Measurements from ENCODE around the gene HOMEZ. TPM values are rescaled to one million over a fixed set of nuclear protein-coding genes. Genes with fewer than 3 reads are reported as not detected.

HOMEZ gene
- total and polyA plus RNA-seq, 2 of the 8 experiments (the other 6 are each of a cell fraction or from before 2014, with no cell fraction given), result 9.1 to 15.9 TPM

DNA sequence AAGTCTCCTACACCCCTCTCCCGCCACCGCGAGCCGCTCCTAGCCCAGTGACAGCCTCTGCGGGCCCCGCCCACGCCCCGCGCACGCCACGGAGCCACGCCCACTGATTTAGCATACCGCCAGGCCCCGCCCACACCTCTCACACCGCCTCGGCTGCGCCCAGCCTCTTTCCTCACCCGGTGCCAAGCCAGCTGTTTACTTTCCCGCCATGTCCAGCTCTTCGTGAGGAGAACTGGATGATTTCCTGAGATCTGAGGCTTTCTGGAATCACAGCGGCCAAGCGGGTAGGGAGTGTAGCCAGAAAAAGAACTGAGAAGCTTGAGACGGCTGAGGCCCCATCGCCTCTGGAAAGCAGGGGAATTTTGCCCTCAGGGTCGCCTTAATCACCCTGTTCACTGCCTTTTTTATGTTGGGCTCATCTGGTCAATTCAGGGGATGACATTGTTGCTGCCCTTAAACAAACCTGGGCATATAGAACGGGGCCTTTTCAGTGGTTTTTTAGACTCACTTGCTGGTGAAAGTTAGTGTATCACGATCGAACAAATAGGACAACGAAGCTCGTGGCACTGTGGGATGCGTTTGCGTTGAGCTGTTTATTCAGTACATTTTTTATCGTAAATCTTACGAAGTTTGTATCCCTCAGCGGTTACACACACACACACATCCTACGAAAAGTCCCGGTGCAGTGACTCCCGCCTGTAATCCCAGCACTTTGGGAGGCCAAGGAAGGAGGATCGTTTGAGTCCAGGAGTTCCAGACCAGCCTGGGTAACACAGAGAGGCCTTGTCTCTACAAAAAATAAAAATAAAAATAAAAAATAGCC lies 47.9 kb downstream of the HOMEZ start, which contains the start of gene RNF212B:
Gene RNF212B, plus strand, starts transcription at position 165 of the 823 bp plus-strand sequence. CDS start 2,410 bp downstream, outside the sequence.
- no peak within 1 kb of the TSS for H3K27ac ChIP-seq (ENCODE audit: low read depth, low read length)
- TF ChIP-seq EGR1 (IDR thresholded peaks at IDR 0.05; ENCODE audit: borderline replicate concordance, low read depth, low read length) (peak; percentile 87), EZH2 (IDR thresholded peaks at IDR 0.05; ENCODE audit: low read depth, low read length, severe bottlenecking) (no peak), POLR2A (IDR thresholded peaks at IDR 0.05; ENCODE audit: control extremely low read depth in 1 of 2, low read depth in 2 of 2, low read length in 2 of 2) (peak in 1 of 2 experiments; percentile 59; a peak in 1 of 3 replicates), TAF1 (IDR thresholded peaks at IDR 0.05; ENCODE audit: low read depth, low read length) (peak; percentile 62), SP4 (IDR thresholded peaks at IDR 0.05; ENCODE audit: low read length) (peak; percentile 83), CREB1 (IDR thresholded peaks at IDR 0.05) (peak; percentile 70; the same call in 1 of the 2 replicates), SIN3A (conservative IDR thresholded peaks at IDR 0.05 in 1 of 2, IDR thresholded peaks at IDR 0.05 in 1 of 2; ENCODE audit: low read depth in 1 of 2, low read length in 2 of 2) (peak; percentile 67 to 77; a peak in 1 of 4 replicates), KDM1A (IDR thresholded peaks at IDR 0.05; ENCODE audit: borderline replicate concordance, low read length) (peak; percentile 25; the same call in 1 of the 2 replicates), NANOG (IDR thresholded peaks at IDR 0.05; ENCODE audit: insufficient read depth, low read depth, low read length, poor library complexity, severe bottlenecking) (no peak), CTBP2 (IDR thresholded peaks at IDR 0.05; ENCODE audit: borderline replicate concordance, insufficient read depth, insufficient read length, low read length) (no peak), TEAD4 (IDR thresholded peaks at IDR 0.05; ENCODE audit: low read depth, low read length) (peak; percentile 55; the same call in 1 of the 2 replicates)

More for the DNA sequence above, 47.9 kb downstream of the HOMEZ start, which contains the start of gene RNF212B:
- no peak within 1 kb of the TSS for H3K56ac ChIP-seq (replicated peaks; ENCODE audit: insufficient read length, low read depth, low read length)
- H3K27me3 ChIP-seq (replicated peaks in 1 of 4; ENCODE audit: control insufficient read depth in 3 of 4, extremely low read depth in 1 of 4, insufficient read depth in 3 of 4, low read length in 3 of 4), result no peaks in the 10 kb centered on the region
- no peaks in the 10 kb centered on the region; a peak in 1 of 7 replicates for H3K4me1 ChIP-seq (replicated peaks in 1 of 4; ENCODE audit: control insufficient read depth in 3 of 4, insufficient read depth in 4 of 4, low read length in 3 of 4)
- FAIRE-seq (no peak), DNase-seq (ENCODE audit: low read depth in 1 of 2, low spot score in 2 of 2) (peak; percentile 64 to 99)
- no peak within 1 kb of the TSS for H3K23ac ChIP-seq (ENCODE audit: insufficient read length)
- H4K20me1 ChIP-seq (replicated peaks in 1 of 2; ENCODE audit: control insufficient read depth in 1 of 2, insufficient read depth in 2 of 2, low read length in 2 of 2), result no peaks in the 10 kb centered on the region
- H3K9me3 ChIP-seq (ENCODE audit: insufficient read depth in 2 of 2, low read depth in 1 of 2, low read length in 1 of 2), result no peaks in the 10 kb centered on the region
- peak within 1 kb of the TSS; percentile 47; the same call in 1 of the 2 replicates for H2AFZ ChIP-seq (ENCODE audit: low read length)
- no peak within 1 kb of the TSS for H3K4ac ChIP-seq (replicated peaks; ENCODE audit: insufficient read length, low read depth, low read length)
- H3K79me2 ChIP-seq (ENCODE audit: control insufficient read depth in 1 of 2, insufficient read depth in 2 of 2, low read length in 2 of 2), result no peaks in the 10 kb centered on the region
- CTCF ChIA-PET (ENCODE audit: partially characterized antibody), result interaction anchor here (0.5 to 1.1 kb wide), 3 partner anchors 11 to 160 kb away, joined by 3 to 5 read pairs (median 3); no protein-coding TSS in a partner anchor
- no peak within 1 kb of the TSS for H2BK20ac ChIP-seq (ENCODE audit: low read length)
- H3K4me3 ChIP-seq (ENCODE audit: extremely low read depth in 1 of 4, insufficient read depth in 2 of 4, low read depth in 3 of 4, low read length in 4 of 4), result peak within 1 kb of the TSS; percentile 20 to 54 (median 34); a peak in 7 of 8 replicates
- no peak within 1 kb of the TSS for H3K14ac ChIP-seq (ENCODE audit: insufficient read length)
- H2BK120ac ChIP-seq (replicated peaks; ENCODE audit: low read depth, low read length), result no peak within 1 kb of the TSS
- peak within 1 kb of the TSS; percentile 40 to 67 for H3K4me2 ChIP-seq (ENCODE audit: insufficient read depth in 1 of 2, low read depth in 2 of 2, low read length in 2 of 2)
- H3K23me2 ChIP-seq (ENCODE audit: low read depth, low read length), result no peaks in the 10 kb centered on the region
- peak within 1 kb of the TSS in 3 of 4 experiments; percentile 42 to 64 (median 56); a peak in 5 of 7 replicates for H3K9ac ChIP-seq (replicated peaks in 1 of 4; ENCODE audit: extremely low read depth in 1 of 4, low read depth in 3 of 4, low read length in 3 of 4)
- no peaks in the 10 kb centered on the region for H3K79me1 ChIP-seq (ENCODE audit: low read depth, low read length)
- 37% methylated on average over 39 of the region's 39 CpGs; no CpG with 5 or more reads in 1 of the 2 experiments for WGBS, 2 experiments (ENCODE audit: extremely low coverage in 1 of 2, insufficient coverage in 1 of 2, insufficient read length in 1 of 2, insufficient replicate concordance in 2 of 2, low coverage in 1 of 2, low lambda C conversion rate in 2 of 2, missing lambda C conversion rate in 1 of 2)
- no peak within 1 kb of the TSS; the same call in 1 of the 2 replicates for H4K8ac ChIP-seq (ENCODE audit: extremely low read depth, insufficient read depth, low read length)
- peak within 1 kb of the TSS; percentile 0; the same call in 1 of the 2 replicates for H2BK12ac ChIP-seq (ENCODE audit: low read depth, low read length)
- H2AK5ac ChIP-seq (ENCODE audit: low read depth, low read length), result no peak within 1 kb of the TSS
- no peak within 1 kb of the TSS for H2BK15ac ChIP-seq (ENCODE audit: low read length)
- H3K36me3 ChIP-seq (ENCODE audit: control insufficient read depth in 2 of 4, insufficient read depth in 4 of 4, low read length in 3 of 4), result no peaks in the 10 kb centered on the region
- H2BK5ac ChIP-seq (ENCODE audit: low read depth, low read length), result 0 out of 2 replicates have a peak within 1 kb of the TSS, but pooled peaks have one; percentile 10
- no peak within 1 kb of the TSS for H4K5ac ChIP-seq (ENCODE audit: insufficient read length, low read depth, low read length)
- H3K18ac ChIP-seq (ENCODE audit: extremely low read depth, low read length), result no peak within 1 kb of the TSS
- POLR2A ChIA-PET (ENCODE audit: partially characterized antibody), result interaction anchor here (0.8 to 3.0 kb wide), 7 partner anchors 9 to 143 kb away, joined by 3 to 19 read pairs (median 3); partner anchors contain the start of genes ACIN1 and C14orf119
- no peak within 1 kb of the TSS for H4K91ac ChIP-seq (replicated peaks; ENCODE audit: insufficient read length, low read length)

Measured in H1 (cell line).